A172 (cell line): Measurements from ENCODE around the gene PTPN4. TPM values are rescaled to one million over a fixed set of nuclear protein-coding genes. Genes with fewer than 3 reads are reported as not detected.

Experiments used
- DNase-seq: peaks from one replicate; pipeline ENCODE4 v3.0.0-alpha.2; 2015; ENCODE audit warnings: low spot score
- total RNA-seq: library from RNA; depleted of rRNA; stranded (reverse); fragments of >200 nt; shearing (Covaris generic); gene quantifications from 2 replicates; pipeline ENCODE4 v1.2.3, GENCODE V29; 2014

The PTPN4 gene
- total RNA-seq, 1 experiment from 2014 or later, result 33.0 TPM

DNA sequence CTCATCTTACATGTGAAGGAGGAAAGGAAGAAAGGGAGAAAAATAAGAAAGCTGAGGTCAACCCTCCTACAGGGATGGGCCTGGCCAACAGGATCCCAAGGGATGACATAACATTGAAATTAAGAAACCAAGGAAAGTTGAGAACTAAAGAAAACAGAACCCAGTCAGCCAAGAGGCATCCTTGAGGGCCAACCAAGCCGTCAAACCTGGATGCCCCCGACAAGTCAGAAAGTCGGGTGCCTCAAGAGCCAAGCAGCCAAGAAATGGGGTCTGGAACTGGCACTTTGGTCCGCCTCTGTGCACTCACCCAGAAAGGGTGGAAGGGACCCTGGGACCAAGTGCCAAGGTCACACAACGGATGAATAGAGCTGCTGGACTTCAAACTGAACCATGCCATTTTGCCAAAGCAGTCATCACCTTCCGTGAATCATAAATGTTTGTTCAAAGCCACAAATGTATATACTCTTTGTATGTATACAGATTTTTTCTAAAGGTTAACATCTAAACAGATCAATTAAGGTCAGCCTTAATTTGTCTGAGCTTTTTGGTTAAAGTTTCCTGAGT lies 27.0 kb upstream of the PTPN4 start:
- no peak for DNase-seq

DNA sequence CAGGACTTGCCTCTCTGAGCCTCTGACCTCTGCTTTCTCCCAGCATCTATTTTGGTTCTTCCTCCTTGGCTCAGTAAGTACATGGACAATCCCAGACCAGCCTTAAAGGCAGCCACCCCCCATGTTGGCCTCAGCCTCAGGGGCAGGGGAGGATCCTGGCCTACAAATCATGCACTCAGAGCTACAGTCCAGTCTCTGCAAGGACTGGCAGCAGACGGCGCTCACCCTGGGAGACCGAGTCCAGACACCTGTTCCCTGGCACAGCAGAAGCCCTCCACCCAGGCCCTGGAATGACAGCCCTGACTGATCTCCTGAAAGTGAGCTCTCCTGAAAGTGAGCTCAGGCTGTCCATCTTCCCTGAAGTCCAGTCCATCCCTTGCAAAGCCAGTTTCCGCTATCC lies 25.7 kb upstream of the PTPN4 start:
- DNase-seq, result no peak

DNA sequence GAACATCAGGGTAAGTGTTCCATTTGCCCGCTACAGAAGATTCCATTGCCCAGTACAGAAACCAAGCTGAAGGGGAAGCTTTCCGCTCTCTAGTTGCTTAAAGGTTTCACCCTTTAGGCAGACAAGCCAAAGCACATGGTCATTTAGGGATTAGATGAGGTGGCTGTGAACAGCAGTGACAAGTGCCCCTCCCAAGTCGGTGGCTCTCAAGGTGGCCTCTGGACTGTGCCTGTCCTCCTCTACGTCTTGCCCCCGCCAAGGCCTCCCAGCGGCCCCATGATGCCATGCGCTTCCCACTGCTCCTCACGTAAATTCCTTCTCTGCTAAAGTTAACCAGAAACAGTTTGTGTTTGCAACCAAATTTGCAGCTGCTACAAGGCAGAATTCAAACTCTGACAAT lies 24.2 kb upstream of the PTPN4 start:
- DNase-seq, result no peak

DNA sequence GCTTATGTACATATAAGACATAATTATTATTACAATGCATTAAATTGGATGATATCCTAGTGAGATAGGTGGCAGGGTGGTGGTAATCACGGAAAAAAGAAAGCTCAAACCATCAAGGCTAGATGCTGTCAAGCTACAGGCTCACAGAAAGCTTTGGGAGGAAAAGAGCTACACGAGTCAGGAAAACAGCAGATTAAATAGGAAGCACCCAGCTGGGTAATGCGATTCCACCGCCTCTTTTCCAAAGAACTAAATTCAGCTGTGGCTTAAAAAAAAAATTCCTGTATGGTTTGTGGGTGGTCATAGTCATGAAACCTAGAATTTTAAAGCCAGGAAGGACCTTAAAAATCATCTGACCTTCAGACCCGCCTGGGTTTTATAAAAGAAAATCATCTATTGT lies 23.7 kb upstream of the PTPN4 start:
- no peak for DNase-seq

DNA sequence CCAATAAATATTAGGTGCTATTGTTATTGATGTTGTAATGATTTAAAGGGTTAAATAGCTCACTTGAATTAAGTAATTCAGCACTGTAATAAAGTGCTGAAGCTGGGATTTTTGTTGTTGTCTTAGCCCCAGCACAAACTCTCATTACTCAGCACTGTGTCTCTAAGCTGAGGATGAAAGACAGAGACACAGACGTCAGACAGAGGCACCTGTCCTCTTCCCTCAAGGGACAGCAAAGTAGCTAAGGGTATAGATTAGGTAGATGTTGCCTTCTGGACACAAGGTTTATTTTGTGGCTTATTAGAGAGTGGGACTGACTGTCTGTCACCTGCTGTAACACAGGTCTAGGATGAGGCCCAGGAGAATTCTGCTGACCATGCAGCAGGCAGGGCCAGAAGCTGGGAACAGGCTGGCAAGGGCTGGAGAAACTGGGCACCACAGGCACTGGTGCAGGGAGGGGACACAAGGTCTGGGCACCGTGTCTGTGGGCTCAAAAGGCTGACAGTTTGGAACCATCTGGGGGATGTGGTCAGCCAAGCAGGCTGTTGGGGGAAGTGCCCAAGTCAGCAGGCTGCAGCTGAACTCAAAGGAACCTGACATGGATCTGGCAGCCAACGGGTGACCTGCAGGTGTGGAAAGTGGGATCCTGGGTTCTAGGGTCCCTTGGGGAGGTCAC lies 20.0 kb upstream of the PTPN4 start:
- no peak for DNase-seq

DNA sequence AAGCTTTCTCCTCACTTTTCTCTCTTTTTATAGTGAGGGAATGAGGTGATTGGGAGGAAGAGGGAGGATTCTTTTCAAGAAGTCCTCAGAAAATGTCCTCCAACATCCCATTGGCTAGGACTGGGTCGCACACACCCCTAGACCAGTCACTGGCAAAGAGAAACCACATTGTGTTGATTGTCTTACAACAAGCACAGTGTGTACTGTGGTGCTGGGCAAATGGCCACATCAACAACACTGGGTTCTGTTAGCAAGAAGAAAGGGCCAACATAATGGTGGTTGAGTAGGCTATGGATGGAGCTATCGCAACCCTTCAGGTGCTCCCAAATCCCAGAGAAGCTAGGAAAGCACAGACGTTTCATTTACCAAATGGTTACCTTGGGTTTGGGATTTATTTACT lies 18.7 kb upstream of the PTPN4 start:
- DNase-seq, result no peak

DNA sequence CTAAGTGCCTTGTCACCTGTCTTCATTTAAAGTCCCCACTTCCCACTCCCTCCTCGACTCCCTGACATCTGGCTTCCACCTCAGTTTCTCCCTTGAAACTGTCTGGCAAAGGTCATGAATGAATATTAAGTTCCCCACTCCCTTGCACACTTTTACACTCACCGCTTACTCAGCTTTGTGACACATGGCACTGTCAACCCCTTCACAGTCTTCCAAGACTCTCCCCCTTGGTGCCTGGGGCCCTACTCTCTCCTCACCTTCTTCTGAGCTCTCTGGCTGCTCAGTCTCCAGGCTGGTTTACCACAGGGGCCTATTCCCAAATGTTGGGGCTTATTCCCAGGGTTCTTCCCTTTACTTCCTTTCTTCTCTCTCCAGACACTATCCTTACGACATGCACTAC lies 17.9 kb upstream of the PTPN4 start:
- DNase-seq, result no peak

DNA sequence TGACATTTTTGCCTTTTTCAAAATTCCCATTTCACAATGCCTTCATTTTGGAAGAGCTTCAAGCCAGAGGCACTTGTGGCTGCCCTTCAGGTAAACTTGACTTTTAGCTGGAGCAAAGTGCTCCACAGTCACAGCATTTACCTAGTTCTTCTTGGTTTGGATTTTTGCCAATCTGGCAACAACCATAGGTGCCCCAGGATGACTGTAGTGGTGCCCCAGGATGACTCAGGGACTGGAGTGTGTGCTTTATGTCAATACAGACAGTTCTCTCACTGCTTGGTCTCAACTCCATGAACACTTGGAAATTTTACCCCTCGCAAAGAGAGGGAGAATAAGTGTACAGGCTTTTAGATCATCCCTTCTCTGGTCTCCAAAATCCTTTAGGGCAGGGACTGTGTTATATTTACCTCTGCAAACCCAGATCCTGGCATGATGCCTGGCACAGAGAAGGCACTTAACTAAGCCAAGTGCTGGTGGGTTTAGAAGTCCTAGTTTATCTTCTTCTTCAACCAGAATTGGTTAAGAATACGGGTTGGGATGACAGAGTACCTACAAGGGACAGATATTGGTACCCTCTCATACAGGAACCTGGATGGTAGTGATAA lies 15.3 kb upstream of the PTPN4 start:
- peak; percentile 81 for DNase-seq

DNA sequence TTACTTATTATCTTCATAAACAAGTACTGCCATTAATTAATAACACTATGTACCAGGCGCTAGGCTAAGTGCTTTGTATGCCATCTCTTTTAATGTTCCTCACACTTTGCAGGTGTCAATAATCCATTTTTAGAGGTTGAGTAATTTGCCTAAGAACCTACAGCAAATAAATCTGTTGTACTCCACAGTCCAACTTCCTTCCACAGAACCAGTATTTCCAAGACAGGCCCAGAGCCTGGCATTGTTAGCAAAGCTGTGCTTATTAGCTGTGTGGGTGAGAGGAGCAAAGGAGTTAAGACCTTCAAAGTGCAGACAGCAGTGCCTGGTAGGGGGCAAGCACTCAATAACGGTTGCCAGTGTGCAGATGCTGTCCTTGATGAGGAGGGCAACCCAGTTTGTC lies 14.2 kb upstream of the PTPN4 start:
- no peak for DNase-seq

DNA sequence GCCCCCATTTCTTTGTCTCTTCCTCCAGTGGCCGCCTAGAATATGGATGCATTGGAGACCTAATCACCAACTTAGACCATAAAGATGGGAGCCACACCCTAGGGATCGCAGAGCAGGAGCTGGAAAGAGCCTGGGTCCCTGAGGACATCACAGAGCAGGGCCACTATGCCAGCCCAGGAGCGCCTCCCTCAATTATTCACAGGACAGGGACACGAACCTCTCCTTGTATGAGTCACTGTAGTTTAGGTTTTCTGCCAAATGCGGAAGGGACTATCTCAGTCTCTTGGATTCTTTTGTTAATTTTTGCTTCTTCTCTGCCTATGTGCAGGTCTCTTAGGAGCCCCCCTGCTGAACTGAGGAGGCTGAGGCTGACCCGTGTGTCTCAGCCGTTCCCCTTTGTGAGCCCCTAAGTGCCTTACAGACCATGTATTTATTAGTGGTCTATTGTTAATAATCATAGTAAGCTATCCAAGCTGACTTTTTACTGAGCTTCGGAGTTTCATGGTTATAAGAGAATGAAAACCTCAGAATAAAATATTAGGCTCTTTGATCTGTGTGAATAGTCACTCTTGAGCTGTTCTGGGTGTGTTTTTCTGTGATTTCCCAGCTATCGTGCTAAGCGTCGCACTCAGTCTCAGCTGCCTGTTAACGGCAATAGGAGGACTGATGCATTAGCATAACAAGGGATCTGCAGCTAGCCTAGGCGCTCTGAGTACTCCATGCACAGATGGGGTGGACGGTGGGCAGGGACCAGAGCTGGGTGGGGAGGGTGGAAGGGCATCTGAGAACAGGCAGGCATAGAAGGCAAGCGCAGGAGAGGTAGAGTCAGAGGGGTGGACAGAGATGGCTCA lies 12.7 kb upstream of the PTPN4 start:
- peak; percentile 59 for DNase-seq

DNA sequence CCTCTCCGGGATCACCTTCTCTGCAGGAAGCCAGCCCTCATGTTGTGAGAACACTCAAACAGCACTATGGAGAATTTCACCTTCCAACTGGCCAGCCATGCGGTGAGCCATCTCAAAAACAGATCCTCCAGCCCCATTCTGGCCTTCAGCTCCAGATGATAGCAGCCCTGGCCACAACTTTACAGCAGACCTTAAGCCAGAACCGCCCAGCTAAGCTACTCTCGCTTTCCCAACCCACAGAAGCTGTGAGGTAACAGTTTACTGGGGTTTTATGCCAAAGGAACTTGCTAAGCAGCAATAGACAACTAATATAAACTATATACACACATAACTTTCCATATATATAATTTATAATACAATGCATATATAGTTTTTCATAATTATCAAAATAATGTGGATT lies 11.6 kb upstream of the PTPN4 start:
- DNase-seq, result no peak

DNA sequence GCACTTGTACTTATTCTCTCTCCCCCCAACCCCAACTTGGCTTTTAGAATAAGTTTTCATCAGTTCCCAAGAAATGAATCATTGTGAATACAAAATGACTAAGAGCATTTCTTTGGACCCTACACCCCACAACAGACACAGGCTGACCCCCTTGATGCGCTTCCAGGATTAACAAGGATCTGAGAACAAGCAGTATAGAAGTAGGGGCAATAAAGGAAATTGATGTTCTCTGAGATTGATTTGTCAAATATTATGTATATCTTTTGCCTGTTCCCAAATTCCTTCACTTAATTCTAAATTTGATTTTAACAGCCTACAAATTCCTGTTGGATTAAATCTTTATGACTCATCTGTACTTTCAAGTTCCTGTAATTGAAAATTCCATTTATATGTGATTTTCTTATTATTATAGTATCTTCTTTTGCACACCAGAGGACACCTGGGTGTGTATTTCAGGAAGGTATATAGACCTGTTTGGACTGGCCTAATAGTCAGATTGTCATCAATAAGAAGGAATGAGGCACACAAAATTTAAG lies 10.2 kb upstream of the PTPN4 start:
- DNase-seq, result peak; percentile 46

DNA sequence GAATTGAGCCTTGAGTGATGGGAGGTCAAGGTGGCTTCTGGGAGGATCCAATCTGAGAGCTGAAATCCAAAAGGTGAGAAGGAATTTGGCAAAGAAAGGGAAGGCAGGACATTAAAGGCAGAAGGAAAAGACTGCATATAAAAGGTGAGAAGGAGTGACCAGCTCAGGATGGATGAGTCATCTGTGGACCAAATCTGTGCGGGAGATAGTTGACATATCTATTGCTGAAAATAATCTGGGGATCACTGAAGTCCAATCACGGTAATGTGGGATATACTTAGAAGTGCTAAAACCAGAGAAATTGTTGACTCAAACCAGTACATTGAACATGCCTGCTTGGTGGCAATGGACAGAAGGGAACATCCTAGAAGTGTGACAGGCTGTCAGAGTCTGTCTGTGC lies 8.0 kb upstream of the PTPN4 start:
- DNase-seq, result peak; percentile 41

DNA sequence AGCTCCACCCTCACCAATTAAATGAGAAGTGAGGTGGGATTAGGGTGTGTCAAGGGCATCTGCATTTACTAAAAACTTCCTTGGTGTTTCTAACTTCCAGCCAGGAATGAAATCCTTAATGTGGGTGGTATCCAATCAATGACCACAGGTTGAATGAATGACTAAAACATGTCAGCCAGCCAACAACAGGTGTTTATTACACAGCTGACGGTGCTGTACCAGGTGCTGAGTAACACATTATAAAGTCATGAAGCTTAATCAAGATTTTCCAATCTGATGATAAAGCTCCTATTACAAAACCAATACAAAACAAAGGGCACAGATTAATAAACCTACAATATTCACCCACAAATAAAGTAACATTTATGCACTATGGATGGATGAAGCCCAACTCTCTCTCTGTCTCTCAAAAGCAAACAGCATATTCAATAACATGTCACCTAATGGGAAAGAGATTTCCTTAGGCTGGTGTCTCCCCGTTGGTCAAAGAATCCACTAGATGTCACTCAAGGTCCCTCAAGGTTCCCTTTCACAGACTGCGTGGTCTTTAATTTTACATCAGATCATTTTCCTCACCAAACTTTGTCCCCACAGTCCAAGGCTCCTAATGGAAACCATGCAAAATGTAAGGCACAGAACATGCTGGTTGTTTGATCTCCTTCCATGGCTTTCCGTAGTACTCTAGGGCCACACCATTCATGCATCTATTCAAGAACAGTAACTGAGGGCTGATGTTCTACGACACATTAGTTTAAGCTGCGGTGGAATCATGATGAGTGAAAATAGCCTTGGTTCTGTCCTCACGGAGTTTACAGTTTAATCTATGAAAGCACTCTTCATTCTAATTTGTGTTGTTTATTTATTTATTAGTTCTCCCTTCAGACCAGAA lies 6.4 kb upstream of the PTPN4 start:
- peak; percentile 54 for DNase-seq

DNA sequence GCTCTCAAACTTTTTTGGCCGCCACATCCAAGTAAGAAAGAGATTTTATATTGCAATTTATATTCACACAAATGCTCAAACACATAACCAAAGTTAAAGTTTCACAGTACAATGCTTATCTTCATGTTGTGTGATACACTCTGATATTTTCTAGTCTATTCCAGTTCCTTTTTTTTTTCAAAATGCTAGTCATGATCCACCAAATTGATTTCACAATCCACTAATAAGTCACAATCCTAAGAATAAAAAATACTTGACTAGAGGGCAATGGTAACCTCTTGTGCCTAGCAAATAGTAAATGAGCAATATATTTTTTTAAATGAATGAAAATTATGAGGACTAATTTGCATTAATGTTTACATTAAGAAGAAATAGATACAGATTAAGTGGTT lies 5.8 kb upstream of the PTPN4 start:
- DNase-seq, result no peak

DNA sequence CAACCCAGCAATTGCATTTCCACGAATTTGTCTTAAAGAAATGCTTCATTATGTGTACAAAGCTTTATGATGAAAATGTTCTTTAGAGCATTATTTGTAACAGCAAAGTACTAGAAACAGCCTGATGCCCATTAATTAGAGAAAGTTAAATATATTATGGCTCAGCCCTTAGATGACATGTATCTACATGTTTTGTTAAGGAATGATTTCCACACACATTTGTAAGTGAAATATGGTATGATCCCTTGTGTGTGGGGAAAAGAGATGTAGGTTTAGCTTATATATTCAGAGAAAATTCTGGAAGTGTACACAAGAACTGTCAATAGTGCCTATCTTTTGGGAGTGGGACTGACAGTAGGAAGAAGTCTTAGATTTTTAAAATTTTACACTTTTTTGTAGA lies 3.8 kb upstream of the PTPN4 start:
- DNase-seq, result no peak

DNA sequence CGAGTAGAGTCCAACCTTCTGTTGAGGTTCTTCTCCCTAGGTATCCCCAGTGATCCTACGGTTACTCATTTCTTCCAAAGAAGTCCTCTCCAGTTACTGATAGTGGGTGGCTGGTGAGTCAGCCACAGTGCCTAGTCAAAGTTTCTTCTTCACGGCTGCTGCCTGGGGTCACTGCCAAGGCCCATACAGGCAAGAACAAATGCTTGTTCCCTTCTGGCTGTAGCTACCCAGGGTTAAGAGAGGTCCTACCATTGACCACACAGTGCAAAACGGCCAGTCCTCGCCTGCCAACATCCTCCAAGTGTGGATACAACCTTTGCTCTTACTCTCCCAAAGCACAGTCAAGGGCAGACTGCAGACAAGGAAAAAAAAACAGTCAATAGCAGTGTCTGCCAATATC lies 2.9 kb upstream of the PTPN4 start:
- peak; percentile 21 for DNase-seq

DNA sequence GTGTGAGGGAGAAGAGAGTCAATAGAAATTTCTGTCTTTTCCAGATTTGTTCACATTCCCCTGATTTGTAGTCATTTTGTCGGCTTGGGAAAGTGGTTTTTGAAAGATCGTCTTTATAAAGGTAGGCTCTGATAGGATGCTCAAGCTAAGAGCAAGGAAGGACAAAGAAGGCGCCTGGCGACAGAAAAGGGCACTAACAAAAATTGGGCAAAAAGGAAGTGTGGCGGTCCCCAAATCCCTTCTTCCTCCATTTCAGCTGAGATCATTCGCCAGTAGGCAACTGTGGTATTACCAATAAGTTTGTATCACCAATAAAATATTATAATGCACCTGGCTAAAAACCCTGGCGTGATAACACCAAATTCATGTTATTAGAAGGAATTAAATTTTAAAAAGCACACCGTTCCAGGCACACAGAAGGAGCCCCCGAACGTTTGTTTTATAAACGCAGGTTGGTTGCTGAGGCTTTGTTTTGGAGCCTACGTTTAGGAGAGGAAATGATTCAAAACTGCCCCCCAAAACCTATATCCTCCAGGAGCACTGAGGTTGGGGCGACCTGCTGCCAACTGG lies 756 bp upstream of the PTPN4 start:
- no peak for DNase-seq

DNA sequence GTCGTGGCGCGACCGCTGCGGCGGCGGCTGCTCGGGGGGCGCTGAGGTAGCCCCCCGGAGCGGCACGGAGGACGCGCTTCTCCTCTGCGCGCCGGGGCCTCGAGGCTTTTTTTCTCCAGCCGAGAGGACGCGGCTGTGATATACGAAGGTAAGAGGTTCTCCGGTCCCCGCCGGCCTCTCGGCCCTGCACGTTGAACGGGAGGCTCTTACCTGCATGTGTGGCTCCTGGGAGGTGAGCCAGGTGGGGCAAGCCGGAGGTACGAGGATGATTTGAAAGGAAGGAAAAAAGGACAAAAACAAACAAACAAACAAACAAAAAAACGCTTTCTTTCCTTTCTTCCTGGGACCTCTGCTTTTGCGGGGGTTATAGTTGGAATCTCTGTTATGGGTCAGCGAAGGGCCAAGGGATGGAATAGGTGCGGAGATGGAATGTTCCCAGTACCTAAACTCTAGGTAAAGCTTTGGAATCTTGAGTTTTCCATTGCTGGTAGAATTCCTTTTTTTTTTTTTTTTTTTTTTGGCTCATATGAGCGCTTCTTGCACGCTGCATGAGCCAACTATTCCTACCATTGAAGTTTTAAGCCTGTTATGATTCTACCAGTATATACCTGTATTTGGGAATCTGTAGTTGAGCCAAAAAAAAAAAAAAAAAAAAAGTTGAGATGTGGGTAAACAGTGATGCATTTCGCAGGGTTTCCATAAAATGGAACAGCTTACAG lies 674 bp downstream of the PTPN4 start:
- DNase-seq, result peak; percentile 16

DNA sequence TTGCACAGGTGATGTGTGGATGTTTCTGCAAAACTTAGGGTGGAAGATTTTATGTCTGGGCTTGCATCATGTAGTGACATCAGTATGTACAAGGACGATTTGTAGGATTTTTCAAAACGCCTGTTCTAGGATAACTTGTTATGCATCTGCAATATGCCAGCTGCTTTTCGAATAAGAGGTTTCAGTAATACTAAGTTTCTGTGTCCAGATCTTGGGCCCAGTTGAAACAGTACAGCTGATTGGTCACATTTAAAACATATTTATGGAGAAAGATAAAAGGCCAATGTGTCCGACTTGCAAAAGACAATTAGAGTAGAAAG lies 1.2 kb downstream of the PTPN4 start:
- peak; percentile 40 for DNase-seq

DNA sequence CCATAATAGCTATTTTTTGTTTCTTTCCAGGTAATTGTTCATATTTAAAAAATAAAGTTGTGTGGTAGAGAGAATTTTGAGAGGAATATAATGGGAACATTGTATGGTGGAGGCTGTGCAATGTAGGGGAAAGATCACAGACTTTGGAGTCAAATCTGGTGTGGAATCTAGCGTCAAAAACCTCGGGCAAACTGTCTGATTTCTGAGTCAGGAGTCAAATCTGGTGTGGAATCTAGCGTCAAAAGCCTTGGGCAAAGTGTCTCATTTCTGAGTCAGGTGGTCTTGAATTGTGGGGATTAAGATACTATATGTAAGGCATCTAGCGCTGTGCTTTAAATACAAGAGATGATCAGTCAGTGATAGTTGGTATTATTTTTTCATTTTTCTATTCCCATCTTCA lies 5.1 kb downstream of the PTPN4 start:
- DNase-seq, result no peak
